Lower lobe of right lung (tissue), 2 donors: Measurements from ENCODE around the gene BCL7A. TPM values are rescaled to one million over a fixed set of nuclear protein-coding genes. Genes with fewer than 3 reads are reported as not detected.

Source experiments
- ATAC-seq, 2 donors: fragments of 200-7000 bp; cut with Tn5 transposase; one replicate each; pipeline ENCODE4 v1.9.1; 2020 to 2022; ENCODE audit warnings: mild to moderate bottlenecking in 2 of 2, moderate library complexity in 2 of 2
- DNase-seq: peaks from one replicate; pipeline ENCODE4 v3.0.0-alpha.2; 2020
- H3K27ac ChIP-seq: fragments of 200-600 bp; one replicate; pipeline ENCODE4 v1.8.0; 2022
- H3K27me3 ChIP-seq: fragments of 200-600 bp; one replicate; pipeline ENCODE4 v1.8.0; 2022; ENCODE audit warnings: low read depth
- H3K36me3 ChIP-seq: fragments of 200-600 bp; one replicate; pipeline ENCODE4 v1.8.0; 2022; ENCODE audit warnings: mild to moderate bottlenecking
- H3K4me1 ChIP-seq: fragments of 200-600 bp; one replicate; pipeline ENCODE4 v1.8.0; 2022
- H3K4me3 ChIP-seq: fragments of 200-600 bp; one replicate; pipeline ENCODE4 v1.8.0; 2022; ENCODE audit warnings: mild to moderate bottlenecking
- H3K9me3 ChIP-seq: fragments of 200-600 bp; one replicate; pipeline ENCODE4 v1.8.0; 2022
- CTCF ChIP-seq: fragments of 200-600 bp; IDR thresholded peaks from one replicate; pipeline ENCODE4 v1.8.0; 2022; ENCODE audit warnings: antibody characterized with exemption, mild to moderate bottlenecking
- intact Hi-C: fragments of 100-400 bp; cut with DNase I; formaldehyde crosslinking; loops from one replicate; pipeline ENCODE4 v1.11.0; 2022
- total RNA-seq: library from RNA; stranded (reverse); fragmentation: NEBNext Ultra II Directional; extraction: Animal tissue kit (Norgen Biotek cat#: 25700); gene quantifications from one replicate; pipeline ENCODE4 v1.2.1, GENCODE V29; 2021
- donor health status: DM: no; HTN: yes; CAD: no; lungs with severe emphysema.

Gene BCL7A
- total RNA-seq, 1 donor from 2014 or later: 6.4 TPM

- Histone ChIP-seq H3K27me3 (no peaks in the 10 kb centered on the region), H3K9me3 (no peaks in the 10 kb centered on the region), H3K4me1 (peaks cover 43% of the 10 kb centered on the region), H3K4me3 (no peak overlapping the region), H3K36me3 (no peaks in the 10 kb centered on the region), H3K27ac (no peak overlapping the region)
- intact Hi-C loops: no loop called here
- ATAC-seq (no peak), DNase-seq (no peak)
- TF ChIP-seq CTCF: no peak
Measured at GRCh38 chr12:122076743-122077495, 55.2 kb downstream of the BCL7A start.

GRCh38 chr12:122078141-122079032, 56.7 kb downstream of the BCL7A start, which contains the start of gene MLXIP:
MLXIP (plus strand) TSS chr12:122078756; CDS start chr12:122078854, 98 bp downstream.
- H3K4me3 ChIP-seq: peak within 1 kb of the TSS; percentile 92
- TF ChIP-seq CTCF: no peak
- DNase-seq (peak; percentile 96), ATAC-seq (peak; percentile 90 to 95)
- H3K27ac ChIP-seq: peak within 1 kb of the TSS; percentile 85
- H3K9me3 ChIP-seq: no peaks in the 10 kb centered on the region
- no peaks in the 10 kb centered on the region for H3K27me3 ChIP-seq
- intact Hi-C loops: no loop called here
- H3K4me1 ChIP-seq: peaks cover 45% of the 10 kb centered on the region
- no peaks in the 10 kb centered on the region for H3K36me3 ChIP-seq

- peaks cover 49% of the 10 kb centered on the region for H3K4me1 ChIP-seq
- peak overlapping the region; percentile 92 for H3K4me3 ChIP-seq
- no peak for ATAC-seq
- no peaks in the 10 kb centered on the region for H3K9me3 ChIP-seq
- intact Hi-C loops: no loop called here
- peaks cover 5% of the 10 kb centered on the region for H3K36me3 ChIP-seq
- no peaks in the 10 kb centered on the region for H3K27me3 ChIP-seq
- peak overlapping the region; percentile 85 for H3K27ac ChIP-seq
- TF ChIP-seq CTCF: no peak
- peak; percentile 67 for DNase-seq
Measured at GRCh38 chr12:122079033-122079531, 57.4 kb downstream of the BCL7A start.

GRCh38 chr12:122079532-122080081, 57.9 kb downstream of the BCL7A start:
- no peak for DNase-seq
- H3K27me3 ChIP-seq: no peaks in the 10 kb centered on the region
- no peak for TF ChIP-seq CTCF
- peaks cover 49% of the 10 kb centered on the region for H3K4me1 ChIP-seq
- H3K9me3 ChIP-seq: no peaks in the 10 kb centered on the region
- peaks cover 10% of the 10 kb centered on the region for H3K36me3 ChIP-seq
- peak overlapping the region; percentile 92 for H3K4me3 ChIP-seq
- ATAC-seq: peak in 1 of 2 donors; percentile 22
- intact Hi-C loops: no loop called here
- H3K27ac ChIP-seq: peak overlapping the region; percentile 85
